Measurements from ENCODE around the gene SRSF3. TPM values are rescaled to one million over a fixed set of nuclear protein-coding genes. Genes with fewer than 3 reads are reported as not detected.

SRSF3 gene
- total RNA-seq, 1 experiment from 2014 or later = 425 TPM

DNA sequence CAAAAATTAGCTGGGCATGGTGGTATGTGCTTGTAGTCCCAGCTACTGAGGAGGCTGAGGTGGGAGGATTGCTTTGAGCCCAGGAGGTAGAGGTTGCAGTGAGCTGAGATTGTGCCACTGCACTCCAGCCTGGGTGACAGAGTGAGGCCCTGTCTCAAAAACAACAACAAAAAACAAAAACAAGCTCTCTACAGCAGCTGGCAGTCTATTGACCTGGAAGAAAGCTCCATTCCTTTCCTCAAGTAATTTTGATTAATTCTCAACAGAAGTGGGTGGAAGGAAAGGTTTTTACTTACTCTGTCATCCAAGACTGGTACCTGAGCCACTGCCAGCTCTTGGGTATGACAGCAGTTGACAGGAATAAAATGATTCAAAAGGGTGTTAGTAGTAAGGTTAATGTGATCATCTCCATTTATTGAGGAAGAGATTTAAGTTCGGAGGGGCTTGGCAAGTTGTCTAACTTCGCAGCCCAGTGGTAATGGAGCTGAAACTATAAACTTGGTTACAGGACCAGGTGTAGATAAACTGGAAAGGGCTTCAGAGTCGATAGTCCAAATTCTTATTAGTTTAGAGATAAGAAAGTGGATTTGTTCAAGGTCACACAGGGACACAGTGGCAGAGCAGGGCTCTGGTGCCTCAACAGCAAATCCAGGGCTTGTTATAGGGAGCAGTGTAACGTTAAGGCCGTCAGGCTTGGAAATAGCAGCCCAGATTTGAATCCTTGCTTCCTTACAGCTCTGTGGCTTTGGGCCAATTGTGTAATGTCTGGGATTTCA is 14.8 kb downstream of the SRSF3 start:
- H3K9me3 Mint-ChIP-seq (ENCODE audit: unreplicated experiment) = no peaks in the 10 kb centered on the region
- H3K4me1 Mint-ChIP-seq (ENCODE audit: low read depth, unreplicated experiment) = peaks cover 16% of the 10 kb centered on the region
- intact Hi-C loops (cut with micrococcal nuclease; ENCODE audit: unreplicated experiment) = loop anchor here (10.0 kb wide), 1 partner anchor 184 kb away; no protein-coding TSS in a partner anchor
- Histone ChIP-seq H3K4me1 (peaks cover 24% of the 10 kb centered on the region; the same call in 1 of the 2 replicates), H3K9me3 (no peaks in the 10 kb centered on the region), H3K27me3 (replicated peaks; ENCODE audit: control insufficient read depth, insufficient read depth, low read length) (no peaks in the 10 kb centered on the region), H3K36me3 (ENCODE audit: control insufficient read depth, insufficient read depth, low read length) (peaks cover 11% of the 10 kb centered on the region), H3K4me3 (ENCODE audit: low read depth, low read length) (no peak overlapping the region)
- ChIA-PET POLR2A (interaction anchor here (0.6 kb wide), 1 partner anchor 34 kb away, joined by 4 read pairs; no protein-coding TSS in a partner anchor), CTCF (interaction anchor here (0.6 to 1.7 kb wide), 2 partner anchors 9 to 70 kb away, joined by 4 to 5 read pairs; partner anchors contain the start of gene CDKN1A)
- peak in 1 of 2 experiments; percentile 29 for DNase-seq
- TF ChIP-seq, protein P1, sequence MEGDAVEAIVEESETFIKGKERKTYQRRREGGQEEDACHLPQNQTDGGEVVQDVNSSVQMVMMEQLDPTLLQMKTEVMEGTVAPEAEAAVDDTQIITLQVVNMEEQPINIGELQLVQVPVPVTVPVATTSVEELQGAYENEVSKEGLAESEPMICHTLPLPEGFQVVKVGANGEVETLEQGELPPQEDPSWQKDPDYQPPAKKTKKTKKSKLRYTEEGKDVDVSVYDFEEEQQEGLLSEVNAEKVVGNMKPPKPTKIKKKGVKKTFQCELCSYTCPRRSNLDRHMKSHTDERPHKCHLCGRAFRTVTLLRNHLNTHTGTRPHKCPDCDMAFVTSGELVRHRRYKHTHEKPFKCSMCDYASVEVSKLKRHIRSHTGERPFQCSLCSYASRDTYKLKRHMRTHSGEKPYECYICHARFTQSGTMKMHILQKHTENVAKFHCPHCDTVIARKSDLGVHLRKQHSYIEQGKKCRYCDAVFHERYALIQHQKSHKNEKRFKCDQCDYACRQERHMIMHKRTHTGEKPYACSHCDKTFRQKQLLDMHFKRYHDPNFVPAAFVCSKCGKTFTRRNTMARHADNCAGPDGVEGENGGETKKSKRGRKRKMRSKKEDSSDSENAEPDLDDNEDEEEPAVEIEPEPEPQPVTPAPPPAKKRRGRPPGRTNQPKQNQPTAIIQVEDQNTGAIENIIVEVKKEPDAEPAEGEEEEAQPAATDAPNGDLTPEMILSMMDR (IDR thresholded peaks at IDR 0.05; ENCODE audit: insufficient read depth in 1 of 2, low read depth in 1 of 2, low read length in 1 of 2, severe bottlenecking in 1 of 2, unreplicated experiment in 1 of 2) = no peak
- no peaks in the 10 kb centered on the region for H3K27me3 Mint-ChIP-seq (ENCODE audit: insufficient read depth, unreplicated experiment)
- H3K27ac Mint-ChIP-seq (ENCODE audit: unreplicated experiment) = peak overlapping the region; percentile 7
- H3K4me3 Mint-ChIP-seq (ENCODE audit: unreplicated experiment) = peak overlapping the region; percentile 38
- no TSS peak for BruUV-seq (replicated peaks)
- H3K36me3 Mint-ChIP-seq (ENCODE audit: insufficient read depth, unreplicated experiment) = peaks cover 97% of the 10 kb centered on the region

DNA sequence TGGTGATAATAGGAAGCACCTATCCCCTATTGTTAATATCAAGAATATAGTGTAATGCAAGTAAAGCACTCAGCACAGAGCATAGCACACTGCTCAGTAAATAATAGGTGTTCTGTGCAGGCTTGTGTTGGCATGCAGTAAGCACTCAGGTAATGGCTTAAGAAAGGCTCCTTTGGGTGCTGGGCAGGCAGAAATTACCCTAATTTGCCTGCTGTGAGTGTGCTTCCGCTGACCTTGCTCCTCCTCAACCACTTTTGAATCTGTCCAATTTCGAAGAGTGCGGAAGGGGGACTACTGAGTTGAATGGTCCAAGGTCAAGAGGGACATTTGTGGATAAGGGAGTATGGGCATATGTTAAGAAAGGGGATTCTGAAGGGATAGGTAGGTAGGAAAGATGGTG is 15.4 kb downstream of the SRSF3 start:
- Mint-ChIP-seq H3K36me3 (ENCODE audit: insufficient read depth, unreplicated experiment) (peaks cover 91% of the 10 kb centered on the region), H3K4me3 (ENCODE audit: unreplicated experiment) (no peak overlapping the region), H3K4me1 (ENCODE audit: low read depth, unreplicated experiment) (peaks cover 16% of the 10 kb centered on the region), H3K27me3 (ENCODE audit: insufficient read depth, unreplicated experiment) (no peaks in the 10 kb centered on the region), H3K27ac (ENCODE audit: unreplicated experiment) (peak overlapping the region; percentile 7), H3K9me3 (ENCODE audit: unreplicated experiment) (no peaks in the 10 kb centered on the region)
- H3K4me1 ChIP-seq = peaks cover 23% of the 10 kb centered on the region; the same call in 1 of the 2 replicates
- no peaks in the 10 kb centered on the region for H3K27me3 ChIP-seq (replicated peaks; ENCODE audit: control insufficient read depth, insufficient read depth, low read length)
- no TSS peak for BruUV-seq (replicated peaks)
- TF ChIP-seq, protein P1 (IDR thresholded peaks at IDR 0.05; ENCODE audit: insufficient read depth in 1 of 2, low read depth in 1 of 2, low read length in 1 of 2, severe bottlenecking in 1 of 2, unreplicated experiment in 1 of 2) = no peak
- intact Hi-C loops (cut with micrococcal nuclease; ENCODE audit: unreplicated experiment) = loop anchor here (10.0 kb wide), 1 partner anchor 185 kb away; no protein-coding TSS in a partner anchor
- H3K36me3 ChIP-seq (ENCODE audit: control insufficient read depth, insufficient read depth, low read length) = peaks cover 9% of the 10 kb centered on the region
- no peak overlapping the region for H3K4me3 ChIP-seq (ENCODE audit: low read depth, low read length)
- no peaks in the 10 kb centered on the region for H3K9me3 ChIP-seq
- ChIA-PET POLR2A (interaction anchor here (0.6 kb wide), 3 partner anchors 35 to 199 kb away, joined by 3 to 7 read pairs (median 4); no protein-coding TSS in a partner anchor), CTCF (interaction anchor here (1.7 kb wide), 1 partner anchor 69 kb away, joined by 5 read pairs; the partner anchor contains the start of gene CDKN1A)
- DNase-seq = no peak

DNA sequence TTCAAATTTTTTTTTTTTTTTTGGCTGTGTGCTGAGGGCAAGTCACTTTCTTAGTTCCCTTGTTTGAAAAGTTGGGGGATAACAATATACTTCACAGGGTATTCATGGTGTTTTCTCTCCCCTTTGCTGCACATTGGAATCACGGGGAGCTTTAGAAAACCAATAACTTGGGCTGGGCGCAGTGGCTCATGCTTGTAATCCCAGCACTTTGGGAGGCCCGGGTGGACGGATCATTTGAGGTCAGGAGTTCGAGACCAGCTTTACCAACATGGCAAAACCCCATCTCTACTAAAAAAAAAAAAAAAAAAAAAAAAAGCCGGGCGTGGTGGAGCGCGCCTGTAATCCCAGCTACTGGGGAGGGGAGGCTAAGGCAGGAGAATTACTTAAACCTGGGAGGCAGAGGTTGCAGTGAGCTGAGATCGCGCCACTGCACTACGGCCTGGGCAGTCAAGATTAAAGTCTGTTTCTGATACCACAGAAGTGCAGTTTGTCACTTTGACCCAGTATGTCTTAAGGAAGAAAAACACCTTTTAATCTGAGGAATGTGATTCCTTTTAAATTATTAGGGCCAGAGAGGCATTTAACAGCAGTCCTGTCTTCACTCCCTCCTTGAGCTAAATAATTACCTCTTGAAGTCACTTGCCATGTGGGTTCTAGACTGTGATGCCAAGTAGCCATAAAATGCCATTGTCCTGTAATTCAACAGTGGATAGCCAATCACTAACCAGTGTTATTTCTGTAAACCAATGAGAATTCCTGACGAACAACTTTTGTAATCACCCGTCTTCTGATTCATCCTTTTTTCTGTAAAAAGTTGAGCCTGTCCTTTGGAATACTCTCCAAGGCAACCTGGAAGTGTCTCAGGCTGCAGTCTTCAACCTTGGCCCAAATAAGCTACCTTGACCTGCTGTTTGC is 16.1 kb downstream of the SRSF3 start:
- DNase-seq = no peak
- Histone ChIP-seq H3K4me1 (peaks cover 23% of the 10 kb centered on the region; the same call in 1 of the 2 replicates), H3K36me3 (ENCODE audit: control insufficient read depth, insufficient read depth, low read length) (peaks cover 7% of the 10 kb centered on the region), H3K27me3 (replicated peaks; ENCODE audit: control insufficient read depth, insufficient read depth, low read length) (no peaks in the 10 kb centered on the region), H3K4me3 (ENCODE audit: low read depth, low read length) (no peak overlapping the region), H3K9me3 (no peaks in the 10 kb centered on the region)
- Mint-ChIP-seq H3K27ac (ENCODE audit: unreplicated experiment) (peak overlapping the region; percentile 47), H3K27me3 (ENCODE audit: insufficient read depth, unreplicated experiment) (no peaks in the 10 kb centered on the region), H3K36me3 (ENCODE audit: insufficient read depth, unreplicated experiment) (peaks cover 90% of the 10 kb centered on the region), H3K9me3 (ENCODE audit: unreplicated experiment) (no peaks in the 10 kb centered on the region), H3K4me3 (ENCODE audit: unreplicated experiment) (peak overlapping the region; percentile 7), H3K4me1 (ENCODE audit: low read depth, unreplicated experiment) (peaks cover 16% of the 10 kb centered on the region)
- POLR2A ChIA-PET = interaction anchor here (0.6 kb wide), 3 partner anchors 36 to 200 kb away, joined by 3 to 7 read pairs (median 4); no protein-coding TSS in a partner anchor
- BruUV-seq (replicated peaks) = no TSS peak
- CTCF ChIA-PET = interaction anchor here (0.5 to 1.7 kb wide), 2 partner anchors 68 to 192 kb away, joined by 5 to 6 read pairs; partner anchors contain the start of gene CDKN1A
- intact Hi-C loops (cut with micrococcal nuclease; ENCODE audit: unreplicated experiment) = no loop called here
- TF ChIP-seq, protein P1 (IDR thresholded peaks at IDR 0.05; ENCODE audit: insufficient read depth in 1 of 2, low read depth in 1 of 2, low read length in 1 of 2, severe bottlenecking in 1 of 2, unreplicated experiment in 1 of 2) = no peak
